Peyer's patch (tissue), 4 donors: ENCODE measurements around the gene ERMARD. TPM values are rescaled to one million over a fixed set of nuclear protein-coding genes. Genes with fewer than 3 reads are reported as not detected.

Experiments
- DNase-seq, 3 donors: peaks; one replicate each; pipeline ENCODE4 v3.0.0-alpha.2; 2017 to 2019
- H3K27ac ChIP-seq, 4 donors: fragments of 200-600 bp; sonication (generic); one replicate each; pipeline ENCODE4 v1.5.1; 2016 to 2019
- H3K27me3 ChIP-seq, 2 donors: fragments of 200-600 bp; sonication (generic); one replicate each; pipeline ENCODE4 v1.5.1; 2019
- H3K36me3 ChIP-seq, 3 donors: fragments of 200-600 bp; sonication (generic); one replicate each; pipeline ENCODE4 v1.5.1; 2016 to 2019
- H3K4me1 ChIP-seq, 4 donors: fragments of 200-600 bp; sonication (generic); one replicate each; pipeline ENCODE4 v1.5.1; 2016 to 2019
- H3K4me3 ChIP-seq, 4 donors: fragments of 200-600 bp; sonication (generic); 1 replicate in 3 of 4; 2 replicates in 1 of 4; pipeline ENCODE4 v1.5.1; 2016 to 2019; ENCODE audit warnings: mild to moderate bottlenecking in 1 of 4
- H3K9me3 ChIP-seq, 4 donors: fragments of 200-600 bp; sonication (generic); one replicate each; pipeline ENCODE4 v1.5.1; 2016 to 2019; ENCODE audit warnings: mild to moderate bottlenecking in 1 of 4
- POLR2A ChIP-seq, 2 donors: fragments of 450-650 bp; IDR thresholded peaks; one replicate each; pipeline ENCODE4 v1.5.1; 2017; ENCODE audit warnings: antibody characterized with exemption in 2 of 2, mild to moderate bottlenecking in 2 of 2, moderate library complexity in 2 of 2
- total RNA-seq, 4 donors: library from RNA; depleted of rRNA; stranded (reverse); fragments of >200 nt; gene quantifications; one replicate each; pipeline ENCODE4 v1.1.0, GENCODE V29; 2016
- TF ChIP-seq, protein P1 (sequence below), 6 experiments: fragments of 450-650 bp in 4 of 6; fragments of 200-600 bp in 2 of 6; sonication (generic) in 1 of 6; IDR thresholded peaks; one replicate each; pipeline ENCODE4 v1.5.1; 2017 to 2019; ENCODE audit warnings: antibody characterized with exemption in 6 of 6, mild to moderate bottlenecking in 3 of 6, moderate library complexity in 1 of 6

ERMARD gene
- total RNA-seq, 4 donors from 2014 or later, result 21.7 to 82.5 (median 32.6) TPM

DNA sequence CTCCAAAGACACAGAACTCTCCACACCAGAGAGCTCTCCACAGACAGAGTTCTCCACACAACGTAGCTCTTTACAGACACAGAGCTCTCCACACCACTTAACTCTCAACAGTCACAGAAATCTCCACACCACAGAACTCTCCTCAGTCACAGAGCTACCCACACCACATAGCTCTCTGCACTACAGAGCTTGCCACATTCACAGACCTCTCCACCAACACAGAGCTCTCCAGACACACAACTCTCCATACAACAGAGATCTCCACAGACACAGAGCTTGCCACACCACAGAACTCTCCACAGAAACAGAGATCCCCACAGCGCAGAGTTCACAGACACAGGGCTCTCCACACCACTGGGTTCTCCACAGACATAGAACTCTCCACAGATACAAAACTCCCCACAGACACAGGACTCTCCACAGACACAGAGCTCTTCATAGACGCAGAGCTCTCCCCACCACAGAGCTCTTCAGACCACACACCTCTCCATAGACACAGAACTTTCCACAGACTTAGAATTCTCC is 52.5 kb downstream of the ERMARD start:
- Histone ChIP-seq H3K4me3 (no peak overlapping the region), H3K4me1 (no peaks in the 10 kb centered on the region), H3K9me3 (no peaks in the 10 kb centered on the region), H3K27ac (no peak overlapping the region), H3K36me3 (no peaks in the 10 kb centered on the region), H3K27me3 (no peaks in the 10 kb centered on the region)
- TF ChIP-seq POLR2A (IDR thresholded peaks at IDR 0.05), result no peak
- TF ChIP-seq, protein P1, sequence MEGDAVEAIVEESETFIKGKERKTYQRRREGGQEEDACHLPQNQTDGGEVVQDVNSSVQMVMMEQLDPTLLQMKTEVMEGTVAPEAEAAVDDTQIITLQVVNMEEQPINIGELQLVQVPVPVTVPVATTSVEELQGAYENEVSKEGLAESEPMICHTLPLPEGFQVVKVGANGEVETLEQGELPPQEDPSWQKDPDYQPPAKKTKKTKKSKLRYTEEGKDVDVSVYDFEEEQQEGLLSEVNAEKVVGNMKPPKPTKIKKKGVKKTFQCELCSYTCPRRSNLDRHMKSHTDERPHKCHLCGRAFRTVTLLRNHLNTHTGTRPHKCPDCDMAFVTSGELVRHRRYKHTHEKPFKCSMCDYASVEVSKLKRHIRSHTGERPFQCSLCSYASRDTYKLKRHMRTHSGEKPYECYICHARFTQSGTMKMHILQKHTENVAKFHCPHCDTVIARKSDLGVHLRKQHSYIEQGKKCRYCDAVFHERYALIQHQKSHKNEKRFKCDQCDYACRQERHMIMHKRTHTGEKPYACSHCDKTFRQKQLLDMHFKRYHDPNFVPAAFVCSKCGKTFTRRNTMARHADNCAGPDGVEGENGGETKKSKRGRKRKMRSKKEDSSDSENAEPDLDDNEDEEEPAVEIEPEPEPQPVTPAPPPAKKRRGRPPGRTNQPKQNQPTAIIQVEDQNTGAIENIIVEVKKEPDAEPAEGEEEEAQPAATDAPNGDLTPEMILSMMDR (IDR thresholded peaks at IDR 0.05), result no peak
- DNase-seq, result peak in 1 of 3 donors; percentile 9

DNA sequence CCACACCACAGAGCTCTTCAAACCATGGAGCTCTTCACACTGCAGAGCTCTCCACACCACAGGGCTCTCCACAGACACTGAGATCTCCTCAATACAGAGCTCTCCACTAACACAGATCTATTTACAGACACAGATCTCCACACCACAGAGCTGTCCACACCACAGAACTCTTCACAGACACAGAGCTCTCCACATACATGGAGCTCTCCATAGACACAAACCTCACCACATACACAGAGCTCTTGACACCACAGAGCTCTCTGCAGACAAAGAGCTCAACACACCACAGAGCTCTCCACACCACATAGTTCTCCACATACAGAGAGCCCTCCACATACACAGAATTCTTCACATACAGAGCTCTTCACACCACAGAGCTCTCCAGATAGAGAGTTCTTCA is 53.0 kb downstream of the ERMARD start:
- DNase-seq, result no peak
- Histone ChIP-seq H3K27me3 (no peaks in the 10 kb centered on the region), H3K4me1 (no peaks in the 10 kb centered on the region), H3K9me3 (no peaks in the 10 kb centered on the region), H3K4me3 (no peak overlapping the region), H3K27ac (no peak overlapping the region), H3K36me3 (no peaks in the 10 kb centered on the region)
- no peak for TF ChIP-seq POLR2A (IDR thresholded peaks at IDR 0.05)
- TF ChIP-seq, protein P1 (IDR thresholded peaks at IDR 0.05), result no peak

DNA sequence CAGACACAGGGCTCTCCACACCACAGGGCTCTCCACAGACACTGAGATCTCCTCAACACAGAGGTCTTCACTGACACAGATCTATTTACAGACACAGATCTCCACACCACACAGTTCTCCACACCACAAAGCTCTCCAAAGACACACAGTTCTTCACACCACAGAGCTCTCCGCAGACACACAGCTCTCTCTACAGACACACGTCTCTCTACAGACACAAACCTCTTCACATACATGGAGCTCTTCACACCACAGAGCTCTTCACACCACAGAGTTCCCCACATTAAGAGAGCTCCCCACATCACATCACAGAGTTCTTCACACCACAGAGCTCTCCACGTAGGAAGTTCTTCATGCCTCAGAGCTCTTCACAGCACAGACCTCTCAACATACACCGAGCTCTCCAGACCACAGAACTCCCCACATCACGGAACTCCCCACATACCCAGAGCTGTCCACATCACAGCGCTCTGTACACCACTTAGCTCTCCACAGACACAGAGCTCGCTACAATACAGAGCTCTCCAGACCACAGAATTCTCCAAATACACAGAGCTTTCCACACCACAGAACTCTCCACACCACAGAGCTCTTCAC is 53.9 kb downstream of the ERMARD start:
- TF ChIP-seq, protein P1 (IDR thresholded peaks at IDR 0.05), result no peak
- no peaks in the 10 kb centered on the region for H3K9me3 ChIP-seq
- H3K36me3 ChIP-seq, result no peaks in the 10 kb centered on the region
- H3K27ac ChIP-seq, result no peak overlapping the region
- H3K4me3 ChIP-seq, result no peak overlapping the region
- no peaks in the 10 kb centered on the region for H3K4me1 ChIP-seq
- H3K27me3 ChIP-seq, result no peaks in the 10 kb centered on the region
- DNase-seq, result peak in 1 of 3 donors; percentile 15

DNA sequence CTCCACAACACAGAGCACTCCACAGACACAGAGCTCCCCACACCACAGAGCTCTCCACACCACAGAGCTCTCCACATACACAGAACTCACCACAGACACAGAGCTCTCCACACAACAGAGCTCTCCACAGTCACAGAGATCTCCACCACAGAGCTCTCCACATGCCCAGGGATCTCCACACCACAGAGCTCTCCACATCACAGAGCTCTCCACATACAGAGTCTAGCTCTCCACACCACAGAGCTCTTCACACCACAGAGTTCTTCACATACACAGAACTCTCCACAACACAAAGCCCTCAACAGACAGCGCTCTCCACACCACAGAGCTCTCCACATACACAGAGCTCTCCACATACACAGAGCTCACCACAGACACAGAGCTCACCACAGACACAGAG is 55.3 kb downstream of the ERMARD start:
- TF ChIP-seq, protein P1 (IDR thresholded peaks at IDR 0.05), result no peak
- TF ChIP-seq POLR2A (IDR thresholded peaks at IDR 0.05), result no peak
- peak in 2 of 3 donors; percentile 10 to 26 for DNase-seq
- Histone ChIP-seq H3K27me3 (no peaks in the 10 kb centered on the region), H3K9me3 (no peaks in the 10 kb centered on the region), H3K4me3 (no peak overlapping the region), H3K4me1 (no peaks in the 10 kb centered on the region), H3K27ac (no peak overlapping the region), H3K36me3 (no peaks in the 10 kb centered on the region)

DNA sequence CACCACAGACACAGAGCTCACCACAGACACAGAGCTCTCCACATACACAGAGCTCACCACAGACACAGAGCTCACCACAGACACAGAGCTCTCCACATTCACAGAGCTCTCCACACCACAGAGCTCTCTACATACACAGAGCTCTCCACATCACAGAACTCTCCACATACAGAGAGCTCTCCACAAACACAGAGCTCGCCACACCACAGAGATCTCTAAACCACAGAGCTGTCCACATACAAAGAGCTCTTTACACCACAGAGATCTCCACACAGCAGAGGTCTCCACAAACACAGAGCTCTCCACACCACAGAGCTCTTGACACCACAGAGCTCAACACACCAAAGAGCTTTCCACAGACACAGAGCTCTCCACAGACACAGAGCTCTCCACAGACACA is 55.8 kb downstream of the ERMARD start:
- Histone ChIP-seq H3K27ac (no peak overlapping the region), H3K4me3 (no peak overlapping the region), H3K36me3 (no peaks in the 10 kb centered on the region), H3K4me1 (no peaks in the 10 kb centered on the region), H3K27me3 (no peaks in the 10 kb centered on the region), H3K9me3 (no peaks in the 10 kb centered on the region)
- peak in 1 of 3 donors; percentile 29 for DNase-seq
- TF ChIP-seq POLR2A (IDR thresholded peaks at IDR 0.05), result no peak
- TF ChIP-seq, protein P1 (IDR thresholded peaks at IDR 0.05), result no peak
